WTC11 (cell line): ENCODE data around the gene DGCR8. TPM values are rescaled to one million over a fixed set of nuclear protein-coding genes. Genes with fewer than 3 reads are reported as not detected.

Source experiments
- ATAC-seq: fragments of 200-7000 bp; cut with Tn5 transposase; 2 replicates; pipeline ENCODE4 v1.10.0; 2021; ENCODE audit warnings: mild to moderate bottlenecking, moderate library complexity
- CTCF ChIA-PET: fragments of 300-600 bp; sonication (Branson Sonifier 250); formaldehyde crosslinking; loops from one replicate; lab custom pipeline; 2021; ENCODE audit warnings: antibody characterized with exemption; lab: Charles Lee
- POLR2A ChIA-PET: fragments of 350-600 bp; sonication (Branson Sonifier 250); formaldehyde crosslinking; loops from one replicate; lab custom pipeline; 2021; ENCODE audit warnings: antibody characterized with exemption; lab: Charles Lee
- DNase-seq: peaks from one replicate; pipeline ENCODE4 v3.0.0; 2021; ENCODE audit warnings: low spot score
- H3K27ac Mint-ChIP-seq: 2 replicates; pipeline ENCODE4 v1.8.0; 2021; ENCODE audit warnings: mixed read lengths
- H3K27me3 Mint-ChIP-seq: 2 replicates; pipeline ENCODE4 v1.8.0; 2021; ENCODE audit warnings: low read depth, mild to moderate bottlenecking, moderate library complexity, mixed read lengths
- H3K36me3 Mint-ChIP-seq: 2 replicates; pipeline ENCODE4 v1.8.0; 2021; ENCODE audit warnings: mixed read lengths
- H3K4me1 Mint-ChIP-seq: 2 replicates; pipeline ENCODE4 v1.8.0; 2022; ENCODE audit warnings: mixed read lengths
- H3K4me3 Mint-ChIP-seq: 2 replicates; pipeline ENCODE4 v1.8.0; 2021; ENCODE audit warnings: mild to moderate bottlenecking, moderate library complexity, mixed read lengths
- H3K9me3 Mint-ChIP-seq: 2 replicates; pipeline ENCODE4 v1.8.0; 2021; ENCODE audit warnings: mixed read lengths
- AR ChIP-seq: fragments of 250-450 bp; sonication (Bioruptor Pico); IDR thresholded peaks from 2 replicates; pipeline ENCODE4 v1.9.0; 2021; ENCODE audit warnings: mild to moderate bottlenecking
- E2F5 ChIP-seq: sonication (generic); formaldehyde crosslinking; IDR thresholded peaks from 2 replicates; pipeline ENCODE4 v1.8.1; 2022; ENCODE audit warnings: mild to moderate bottlenecking, moderate library complexity, missing genetic modification reagents
- FOXP1 ChIP-seq: sonication (generic); formaldehyde crosslinking; IDR thresholded peaks from 2 replicates; pipeline ENCODE4 v1.8.0; 2022; ENCODE audit warnings: missing genetic modification reagents, mild to moderate bottlenecking, moderate library complexity, borderline replicate concordance
- FOXP4 ChIP-seq: sonication (generic); formaldehyde crosslinking; IDR thresholded peaks from 2 replicates; pipeline ENCODE4 v1.8.0; 2022; ENCODE audit warnings: mild to moderate bottlenecking, missing genetic modification reagents
- IRF2 ChIP-seq: sonication (generic); formaldehyde crosslinking; IDR thresholded peaks from 2 replicates; pipeline ENCODE4 v1.8.0; 2022; ENCODE audit warnings: low read depth, missing genetic modification reagents, borderline replicate concordance
- NFE2L1 ChIP-seq: sonication (generic); formaldehyde crosslinking; IDR thresholded peaks from 2 replicates; pipeline ENCODE4 v1.8.1; 2023; ENCODE audit warnings: missing genetic modification reagents
- NFYB ChIP-seq: sonication (generic); formaldehyde crosslinking; conservative IDR thresholded peaks from 2 replicates; pipeline ENCODE4 v1.8.0; 2022; ENCODE audit warnings: low read depth, missing genetic modification reagents
- NR2C2 ChIP-seq: sonication (generic); formaldehyde crosslinking; IDR thresholded peaks from 2 replicates; pipeline ENCODE4 v1.8.0; 2022; ENCODE audit warnings: mild to moderate bottlenecking, missing genetic modification reagents
- NR3C1 ChIP-seq: sonication (generic); formaldehyde crosslinking; conservative IDR thresholded peaks from 2 replicates; pipeline ENCODE4 v1.8.1; 2023; ENCODE audit warnings: low read depth, mild to moderate bottlenecking, missing genetic modification reagents
- SMAD4 ChIP-seq: sonication (generic); formaldehyde crosslinking; IDR thresholded peaks from 2 replicates; pipeline ENCODE4 v1.8.0; 2022; ENCODE audit warnings: mild to moderate bottlenecking, missing genetic modification reagents
- ZNF281 ChIP-seq: sonication (generic); formaldehyde crosslinking; IDR thresholded peaks from 2 replicates; pipeline ENCODE4 v1.8.0; 2023; ENCODE audit warnings: mild to moderate bottlenecking, missing genetic modification reagents
- total RNA-seq: library from RNA; stranded (reverse); gene quantifications from 3 replicates; pipeline ENCODE4 v1.2.3, GENCODE V29; 2021
- TF ChIP-seq, protein P1 (sequence below): sonication (generic); formaldehyde crosslinking; IDR thresholded peaks from 2 replicates; pipeline ENCODE4 v1.8.1; 2023; ENCODE audit warnings: mild to moderate bottlenecking, missing genetic modification reagents, moderate library complexity
- TF ChIP-seq, protein P2 (sequence below): sonication (generic); formaldehyde crosslinking; conservative IDR thresholded peaks from 2 replicates; pipeline ENCODE4 v1.8.1; 2022; ENCODE audit warnings: mild to moderate bottlenecking, missing genetic modification reagents
- TF ChIP-seq, protein P3 (sequence below): sonication (generic); formaldehyde crosslinking; IDR thresholded peaks from 2 replicates; pipeline ENCODE4 v1.8.1; 2023; ENCODE audit warnings: mild to moderate bottlenecking, missing genetic modification reagents, borderline replicate concordance

Gene DGCR8
- total RNA-seq, 1 experiment from 2014 or later: 55.0 TPM

- H3K9me3 Mint-ChIP-seq: no peaks in the 10 kb centered on the region
- H3K4me1 Mint-ChIP-seq: peaks cover 12% of the 10 kb centered on the region
Observed at GRCh38 chr22:20123366-20124082, 43.5 kb downstream of the DGCR8 start.

More at GRCh38 chr22:20123366-20124082, 43.5 kb downstream of the DGCR8 start:
- TF ChIP-seq NFYB (CRISPR knock-in tag): no peak
- TF ChIP-seq ZNF281 (CRISPR knock-in tag): no peak
- TF ChIP-seq, protein P1, sequence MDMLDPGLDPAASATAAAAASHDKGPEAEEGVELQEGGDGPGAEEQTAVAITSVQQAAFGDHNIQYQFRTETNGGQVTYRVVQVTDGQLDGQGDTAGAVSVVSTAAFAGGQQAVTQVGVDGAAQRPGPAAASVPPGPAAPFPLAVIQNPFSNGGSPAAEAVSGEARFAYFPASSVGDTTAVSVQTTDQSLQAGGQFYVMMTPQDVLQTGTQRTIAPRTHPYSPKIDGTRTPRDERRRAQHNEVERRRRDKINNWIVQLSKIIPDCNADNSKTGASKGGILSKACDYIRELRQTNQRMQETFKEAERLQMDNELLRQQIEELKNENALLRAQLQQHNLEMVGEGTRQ (CRISPR knock-in tag): no peak
- no peak for TF ChIP-seq AR
- TF ChIP-seq SMAD4: no peak
- no peak for TF ChIP-seq NFE2L1 (CRISPR knock-in tag)
- TF ChIP-seq E2F5 (CRISPR knock-in tag): no peak
- TF ChIP-seq FOXP1 (CRISPR knock-in tag): no peak
- no peak for TF ChIP-seq FOXP4 (CRISPR knock-in tag)
- TF ChIP-seq, protein P2, sequence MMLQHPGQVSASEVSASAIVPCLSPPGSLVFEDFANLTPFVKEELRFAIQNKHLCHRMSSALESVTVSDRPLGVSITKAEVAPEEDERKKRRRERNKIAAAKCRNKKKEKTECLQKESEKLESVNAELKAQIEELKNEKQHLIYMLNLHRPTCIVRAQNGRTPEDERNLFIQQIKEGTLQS: no peak
- TF ChIP-seq, protein P3, sequence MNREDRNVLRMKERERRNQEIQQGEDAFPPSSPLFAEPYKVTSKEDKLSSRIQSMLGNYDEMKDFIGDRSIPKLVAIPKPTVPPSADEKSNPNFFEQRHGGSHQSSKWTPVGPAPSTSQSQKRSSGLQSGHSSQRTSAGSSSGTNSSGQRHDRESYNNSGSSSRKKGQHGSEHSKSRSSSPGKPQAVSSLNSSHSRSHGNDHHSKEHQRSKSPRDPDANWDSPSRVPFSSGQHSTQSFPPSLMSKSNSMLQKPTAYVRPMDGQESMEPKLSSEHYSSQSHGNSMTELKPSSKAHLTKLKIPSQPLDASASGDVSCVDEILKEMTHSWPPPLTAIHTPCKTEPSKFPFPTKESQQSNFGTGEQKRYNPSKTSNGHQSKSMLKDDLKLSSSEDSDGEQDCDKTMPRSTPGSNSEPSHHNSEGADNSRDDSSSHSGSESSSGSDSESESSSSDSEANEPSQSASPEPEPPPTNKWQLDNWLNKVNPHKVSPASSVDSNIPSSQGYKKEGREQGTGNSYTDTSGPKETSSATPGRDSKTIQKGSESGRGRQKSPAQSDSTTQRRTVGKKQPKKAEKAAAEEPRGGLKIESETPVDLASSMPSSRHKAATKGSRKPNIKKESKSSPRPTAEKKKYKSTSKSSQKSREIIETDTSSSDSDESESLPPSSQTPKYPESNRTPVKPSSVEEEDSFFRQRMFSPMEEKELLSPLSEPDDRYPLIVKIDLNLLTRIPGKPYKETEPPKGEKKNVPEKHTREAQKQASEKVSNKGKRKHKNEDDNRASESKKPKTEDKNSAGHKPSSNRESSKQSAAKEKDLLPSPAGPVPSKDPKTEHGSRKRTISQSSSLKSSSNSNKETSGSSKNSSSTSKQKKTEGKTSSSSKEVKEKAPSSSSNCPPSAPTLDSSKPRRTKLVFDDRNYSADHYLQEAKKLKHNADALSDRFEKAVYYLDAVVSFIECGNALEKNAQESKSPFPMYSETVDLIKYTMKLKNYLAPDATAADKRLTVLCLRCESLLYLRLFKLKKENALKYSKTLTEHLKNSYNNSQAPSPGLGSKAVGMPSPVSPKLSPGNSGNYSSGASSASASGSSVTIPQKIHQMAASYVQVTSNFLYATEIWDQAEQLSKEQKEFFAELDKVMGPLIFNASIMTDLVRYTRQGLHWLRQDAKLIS (CRISPR knock-in tag): no peak
- TF ChIP-seq NR2C2: no peak
- no peak for TF ChIP-seq NR3C1 (CRISPR knock-in tag)
- no peak for TF ChIP-seq IRF2 (CRISPR knock-in tag)
- Mint-ChIP-seq H3K27me3 (no peaks in the 10 kb centered on the region), H3K4me3 (no peak overlapping the region), H3K27ac (no peak overlapping the region), H3K36me3 (peaks cover 73% of the 10 kb centered on the region)
- ATAC-seq (no peak), DNase-seq (no peak)
- ChIA-PET CTCF (no interaction called here), POLR2A (no interaction called here)
